Astrocyte (in vitro differentiated cells and primary cell): ENCODE data around the gene MEGF6.

ENCODE experiments used
- EZH2 ChIP-seq: IDR thresholded peaks from 2 replicates; pipeline ENCODE4 v1.6.1; 2012; ENCODE audit warnings: mild to moderate bottlenecking, low read length, inconsistent platforms; ENCODE audit not compliant: insufficient read depth
- TF ChIP-seq, protein P1 (sequence below): IDR thresholded peaks from 2 replicates; pipeline ENCODE4 v1.5.1; 2011; ENCODE audit warnings: low read depth, mild to moderate bottlenecking, inconsistent platforms, low read length, moderate library complexity; ENCODE audit not compliant: insufficient read depth

GRCh38 chr1:3450983-3451382 lies 160.3 kb downstream of the MEGF6 start:
- TF ChIP-seq, protein P1, sequence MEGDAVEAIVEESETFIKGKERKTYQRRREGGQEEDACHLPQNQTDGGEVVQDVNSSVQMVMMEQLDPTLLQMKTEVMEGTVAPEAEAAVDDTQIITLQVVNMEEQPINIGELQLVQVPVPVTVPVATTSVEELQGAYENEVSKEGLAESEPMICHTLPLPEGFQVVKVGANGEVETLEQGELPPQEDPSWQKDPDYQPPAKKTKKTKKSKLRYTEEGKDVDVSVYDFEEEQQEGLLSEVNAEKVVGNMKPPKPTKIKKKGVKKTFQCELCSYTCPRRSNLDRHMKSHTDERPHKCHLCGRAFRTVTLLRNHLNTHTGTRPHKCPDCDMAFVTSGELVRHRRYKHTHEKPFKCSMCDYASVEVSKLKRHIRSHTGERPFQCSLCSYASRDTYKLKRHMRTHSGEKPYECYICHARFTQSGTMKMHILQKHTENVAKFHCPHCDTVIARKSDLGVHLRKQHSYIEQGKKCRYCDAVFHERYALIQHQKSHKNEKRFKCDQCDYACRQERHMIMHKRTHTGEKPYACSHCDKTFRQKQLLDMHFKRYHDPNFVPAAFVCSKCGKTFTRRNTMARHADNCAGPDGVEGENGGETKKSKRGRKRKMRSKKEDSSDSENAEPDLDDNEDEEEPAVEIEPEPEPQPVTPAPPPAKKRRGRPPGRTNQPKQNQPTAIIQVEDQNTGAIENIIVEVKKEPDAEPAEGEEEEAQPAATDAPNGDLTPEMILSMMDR = no peak
- no peak for TF ChIP-seq EZH2
